GM21529 (cell line): ENCODE results near the gene CCDC27.

Experiments used
- ATAC-seq: cut with Tn5 transposase; IDR thresholded peaks from one replicate; pipeline ENCODE4 v1.9.1; 2021; ENCODE audit not compliant: unreplicated experiment

CCDC27 gene

GRCh38 chr1:3717715-3718601, 34.3 kb upstream of the CCDC27 start:
- ATAC-seq: no peak

- no peak for ATAC-seq
These were observed 33.5 kb upstream of the CCDC27 start for GRCh38 chr1:3718764-3719163.

GRCh38 chr1:3721955-3722465, 30.2 kb upstream of the CCDC27 start:
- no peak for ATAC-seq

GRCh38 chr1:3722846-3723245, 29.4 kb upstream of the CCDC27 start:
- no peak for ATAC-seq

DNA sequence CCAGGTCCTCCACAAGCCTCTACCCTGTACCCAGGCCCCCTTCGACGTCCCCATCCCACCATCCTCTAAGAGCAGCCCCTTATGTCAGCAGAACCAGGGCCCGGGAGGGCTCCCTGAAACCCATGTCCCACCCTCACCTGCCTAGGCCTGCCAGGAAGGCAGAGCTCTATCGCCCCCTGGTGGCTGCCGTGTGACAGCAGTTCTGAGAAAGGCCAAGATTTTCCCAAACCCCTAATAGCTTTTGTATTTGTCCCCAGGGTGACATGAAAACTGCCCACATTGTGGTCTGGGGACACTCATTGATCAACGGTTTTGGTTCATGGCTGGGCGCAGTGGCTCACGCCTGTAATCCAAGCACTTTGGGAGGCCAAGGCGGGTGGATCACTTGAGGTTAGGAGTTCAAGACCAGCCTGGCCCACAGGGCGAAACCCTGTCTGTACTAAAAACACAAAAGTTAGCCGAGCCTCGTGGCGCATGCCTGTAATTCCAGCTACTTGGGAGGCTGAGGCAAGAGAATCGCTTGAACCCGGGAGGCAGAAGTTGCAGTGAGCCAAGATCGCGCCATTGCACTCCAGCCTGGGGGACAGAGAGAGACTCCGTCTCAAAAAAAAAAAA, 27.7 kb upstream of the CCDC27 start:
- peak; percentile 53 for ATAC-seq

GRCh38 chr1:3725366-3725765, 26.9 kb upstream of the CCDC27 start:
- no peak for ATAC-seq

DNA sequence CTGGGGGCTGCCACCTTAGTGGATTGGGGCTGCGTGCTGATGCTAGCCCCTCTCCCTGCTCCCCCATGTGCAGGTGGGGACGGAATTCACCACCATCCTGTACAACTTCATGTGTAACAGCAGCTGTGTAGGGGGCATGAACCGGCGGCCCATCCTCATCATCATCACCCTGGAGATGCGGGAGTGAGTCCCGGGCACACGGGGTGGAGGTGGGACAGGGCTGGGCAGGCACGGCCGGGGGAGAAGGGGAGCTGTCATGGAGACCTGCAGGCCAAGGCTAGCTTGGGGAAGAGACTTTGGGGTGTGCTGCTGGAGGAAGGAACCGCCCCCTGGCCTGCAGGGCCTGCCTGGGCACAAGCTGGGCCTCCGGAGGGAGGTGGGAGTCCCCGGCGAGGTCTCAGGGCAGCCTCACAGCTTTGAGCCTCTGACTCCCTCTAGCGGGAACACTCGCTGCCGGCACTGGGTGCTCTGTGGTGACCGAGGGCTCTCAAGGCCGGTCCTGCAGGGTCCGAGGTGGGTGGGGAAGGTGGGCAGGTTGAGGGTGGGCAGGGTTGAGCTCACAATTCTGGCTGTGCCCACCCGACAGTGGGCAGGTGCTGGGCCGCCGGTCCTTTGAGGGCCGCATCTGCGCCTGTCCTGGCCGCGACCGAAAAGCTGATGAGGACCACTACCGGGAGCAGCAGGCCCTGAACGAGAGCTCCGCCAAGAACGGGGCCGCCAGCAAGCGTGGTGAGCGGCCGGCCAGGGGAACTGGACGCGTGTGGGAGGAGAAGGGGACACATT, 25.0 kb upstream of the CCDC27 start:
- no peak for ATAC-seq

DNA sequence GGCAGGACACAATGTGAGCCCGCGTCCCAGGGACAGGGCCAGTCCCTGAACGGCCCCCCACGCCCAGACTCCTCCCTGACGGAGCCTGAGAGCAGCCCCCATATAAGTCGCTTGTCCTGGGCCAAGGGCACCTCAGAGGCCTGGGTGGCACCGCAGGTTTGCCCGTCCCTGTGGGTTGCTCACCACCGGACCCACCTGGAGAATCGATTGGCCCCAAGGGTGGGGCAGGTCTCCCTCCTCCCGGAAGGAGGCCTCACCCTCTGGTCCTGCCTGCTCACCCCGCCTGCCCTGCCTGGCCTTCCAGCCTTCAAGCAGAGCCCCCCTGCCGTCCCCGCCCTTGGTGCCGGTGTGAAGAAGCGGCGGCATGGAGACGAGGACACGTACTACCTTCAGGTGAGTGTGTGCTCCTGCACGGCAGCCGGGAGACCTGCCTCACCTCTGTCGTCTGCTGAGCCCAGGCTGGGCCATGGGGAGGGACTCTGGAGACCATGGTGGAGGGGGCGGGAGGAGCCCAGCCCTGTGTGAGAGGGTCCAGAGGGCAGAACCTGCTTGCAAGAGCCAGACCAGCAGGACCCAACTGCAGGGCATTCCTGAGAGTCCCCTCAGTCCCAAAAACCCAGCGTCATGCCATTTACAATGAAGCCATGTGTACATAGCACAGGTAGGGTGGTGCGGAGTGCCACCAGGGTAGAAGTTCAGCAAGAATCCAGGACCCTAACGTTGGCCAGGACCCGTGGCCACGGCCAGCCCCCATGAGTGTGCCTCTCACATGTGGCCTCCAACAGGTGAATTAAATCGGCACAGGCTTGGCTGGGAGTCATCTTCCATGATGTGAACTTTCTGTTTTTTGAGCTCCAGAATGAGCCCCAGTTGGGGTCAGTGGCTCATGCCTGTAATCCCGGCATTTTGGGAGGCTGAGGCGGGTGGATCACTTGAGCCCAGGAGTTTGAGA, 24.1 kb upstream of the CCDC27 start:
- no peak for ATAC-seq

DNA sequence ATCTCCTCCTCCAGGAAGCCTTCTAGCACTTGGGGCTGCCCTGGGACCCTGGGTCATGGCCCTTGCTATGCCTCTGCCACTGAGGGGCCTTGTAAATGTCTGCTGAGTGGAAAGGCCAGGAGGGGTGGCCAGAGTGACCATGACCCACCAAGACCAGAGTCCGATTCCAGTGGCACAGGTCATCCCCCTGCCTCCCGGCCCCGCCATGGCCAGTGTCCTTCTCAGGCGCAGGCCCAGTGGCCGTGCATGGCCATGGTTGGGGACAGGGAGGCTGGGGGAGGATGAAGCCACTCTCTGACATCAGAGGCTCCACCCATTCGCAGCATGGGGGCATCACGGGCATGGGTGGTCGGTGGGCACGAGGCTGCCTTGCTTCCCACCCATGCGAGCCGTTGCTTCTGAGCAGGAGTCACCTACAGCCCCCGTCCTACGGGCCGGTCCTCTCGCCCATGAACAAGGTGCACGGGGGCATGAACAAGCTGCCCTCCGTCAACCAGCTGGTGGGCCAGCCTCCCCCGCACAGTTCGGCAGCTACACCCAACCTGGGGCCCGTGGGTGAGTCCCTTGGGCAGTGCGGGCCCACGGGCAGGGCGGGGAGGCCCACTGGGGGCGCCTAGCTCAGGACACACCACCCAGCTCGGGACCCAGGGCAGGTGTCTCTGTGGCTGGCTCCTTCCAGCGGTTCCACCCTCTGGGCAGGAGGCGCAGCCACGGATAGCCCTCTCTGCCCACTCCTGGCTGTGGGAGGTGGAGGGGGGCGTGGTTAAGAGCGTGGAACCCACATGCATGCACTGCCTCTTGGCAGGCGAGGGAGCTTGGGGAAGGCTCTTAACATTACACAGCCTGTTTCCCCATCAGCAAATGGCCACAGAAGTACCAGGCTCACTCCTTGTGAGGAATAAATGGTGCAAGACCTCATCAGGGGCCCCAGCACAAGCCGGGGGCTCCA, 22.4 kb upstream of the CCDC27 start:
- no peak for ATAC-seq

DNA sequence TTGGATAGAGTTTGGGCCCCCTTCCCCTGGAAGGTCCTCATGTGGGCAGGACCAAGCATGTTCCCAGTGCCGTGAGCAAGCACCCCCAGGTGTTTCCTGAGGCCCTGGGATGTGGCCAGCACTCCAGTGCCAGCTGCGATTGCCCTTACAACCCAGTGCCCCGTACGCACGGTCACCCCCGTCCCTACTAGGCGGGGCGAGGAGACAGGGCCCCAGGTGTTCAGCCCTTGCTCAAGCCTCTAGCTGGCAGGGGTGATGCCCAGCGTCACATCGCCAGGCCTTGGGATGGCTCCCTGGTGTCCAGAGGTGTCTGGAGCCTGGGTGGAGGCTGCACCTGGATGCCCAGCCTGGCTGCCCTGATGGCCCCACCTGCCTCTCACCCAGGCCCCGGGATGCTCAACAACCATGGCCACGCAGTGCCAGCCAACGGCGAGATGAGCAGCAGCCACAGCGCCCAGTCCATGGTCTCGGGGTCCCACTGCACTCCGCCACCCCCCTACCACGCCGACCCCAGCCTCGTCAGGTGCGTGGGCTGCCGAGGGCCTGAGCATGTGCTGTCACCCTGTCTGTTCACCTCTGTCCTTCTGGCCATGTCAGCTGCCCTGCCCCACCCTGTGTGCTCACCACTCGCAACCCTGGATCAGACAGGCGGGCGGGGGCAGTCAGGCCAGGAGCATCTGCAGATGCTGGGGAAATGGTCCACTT, 21.6 kb upstream of the CCDC27 start:
- no peak for ATAC-seq

- no peak for ATAC-seq
These were observed 20.4 kb upstream of the CCDC27 start for GRCh38 chr1:3731583-3732433.

GRCh38 chr1:3732434-3733093, 19.7 kb upstream of the CCDC27 start:
- ATAC-seq: no peak

- ATAC-seq: no peak
These were observed 19.0 kb upstream of the CCDC27 start for GRCh38 chr1:3733094-3733882.

DNA sequence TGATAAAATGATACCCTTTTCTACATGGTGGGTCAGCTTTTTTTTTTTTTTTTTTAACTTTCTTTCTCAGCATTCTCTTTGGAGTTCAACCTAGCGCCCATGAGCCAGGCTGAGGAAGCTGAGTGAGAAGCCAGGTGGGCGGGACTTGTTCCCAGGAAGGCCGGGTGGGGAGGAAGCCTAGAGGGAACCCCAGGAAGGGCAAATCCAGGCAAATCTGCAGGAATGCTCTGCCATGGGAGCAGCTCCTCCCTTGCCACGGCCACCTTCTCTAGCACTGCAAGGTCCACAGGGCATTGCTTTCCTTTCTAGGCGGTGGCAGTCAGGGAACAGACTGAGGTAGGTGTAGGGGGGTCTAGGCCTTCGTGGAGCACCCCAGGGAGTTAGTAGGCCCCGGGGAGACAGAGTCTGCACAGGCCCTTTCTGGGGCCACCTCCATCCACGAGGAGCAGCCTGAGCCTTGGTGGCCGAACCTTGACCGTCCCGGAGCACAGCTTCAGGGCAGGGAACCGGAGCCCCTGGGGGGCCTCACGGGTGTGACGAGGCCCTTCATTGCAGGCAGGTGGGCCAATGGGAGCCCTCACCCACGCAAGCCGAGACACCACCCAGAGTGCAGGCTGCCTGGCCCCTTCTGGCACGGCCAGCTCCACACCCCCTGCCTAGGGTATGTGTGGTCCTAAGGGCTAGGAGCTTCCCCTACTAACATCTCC, 18.2 kb upstream of the CCDC27 start:
- no peak for ATAC-seq

DNA sequence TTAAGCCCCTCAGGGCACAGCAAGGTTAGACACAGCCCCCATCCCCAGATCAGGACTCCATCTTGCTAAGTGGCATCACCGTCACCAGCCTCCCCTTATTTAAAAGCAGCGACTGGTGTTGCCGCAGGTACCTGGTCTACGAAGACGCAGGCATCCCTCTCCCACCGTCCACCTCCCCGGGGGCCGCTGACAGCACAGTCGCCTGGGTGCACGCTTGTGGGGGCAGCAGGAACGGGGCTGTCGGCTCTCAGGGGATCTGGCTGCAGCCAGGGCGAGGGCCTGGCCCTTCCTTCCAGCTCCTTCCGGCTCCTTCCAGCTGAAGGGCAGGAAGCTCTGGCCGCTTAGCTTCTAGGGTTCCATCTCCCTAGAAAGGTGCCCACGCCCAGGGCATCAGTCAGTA, 17.6 kb upstream of the CCDC27 start:
- no peak for ATAC-seq
